Inferior parietal cortex (tissue), 1 donor: ENCODE data around the gene ALG13.
"Not testable (repeated sequence)": the region's sequence is repeated elsewhere in the genome, so short reads cannot be mapped to it uniquely, and the experiment has no call there.

Experiments
- DNase-seq: peaks from one replicate; pipeline ENCODE4 v3.0.0-alpha.2; 2016; ENCODE audit errors: extremely low spot score

ALG13 gene

GRCh38 chrX:111759686-111760085 is 78.7 kb downstream of the ALG13 start:
- DNase-seq: no peak

- DNase-seq: no peak
Observed at GRCh38 chrX:111761578-111762135, 80.7 kb downstream of the ALG13 start.

- no peak for DNase-seq
Observed at GRCh38 chrX:111778591-111778990, 97.6 kb downstream of the ALG13 start.

DNA sequence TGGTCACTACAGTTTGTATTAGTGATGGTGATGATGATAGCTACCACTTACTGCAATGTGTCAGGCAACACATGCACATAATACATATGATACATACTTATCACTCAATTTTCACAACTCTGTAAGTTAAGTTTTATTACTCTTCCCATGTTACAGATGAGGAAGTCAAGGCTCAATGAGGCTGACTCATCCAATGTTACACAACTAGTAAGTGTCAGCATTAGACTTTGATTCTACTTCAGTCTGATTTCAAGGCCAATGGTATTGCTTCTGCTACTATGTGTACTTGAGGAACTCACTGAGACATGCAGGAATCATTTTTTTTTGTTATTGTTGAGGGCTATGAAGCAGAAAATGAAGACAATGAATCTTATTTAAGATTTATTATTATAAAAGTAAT is 98.6 kb downstream of the ALG13 start:
- DNase-seq: no peak

DNA sequence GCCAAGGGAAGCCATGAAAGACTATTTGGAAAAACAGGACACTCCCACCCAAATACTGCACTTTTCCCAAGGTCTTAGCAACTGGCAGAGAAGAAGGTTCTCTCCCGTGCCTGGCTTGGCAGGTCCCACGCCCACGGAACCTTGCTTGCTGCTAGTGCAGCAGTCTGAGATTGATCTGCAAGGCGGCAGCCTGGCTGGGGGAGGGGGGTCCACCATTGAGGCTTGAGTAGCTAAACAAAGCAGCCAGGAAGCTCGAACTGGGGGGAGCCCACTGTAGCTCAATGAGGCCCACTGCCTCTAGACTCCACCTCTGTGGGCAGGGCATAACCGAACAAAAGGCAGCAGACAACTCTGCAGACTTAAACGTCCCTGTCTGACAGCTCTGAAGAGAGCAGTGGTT is 103.7 kb downstream of the ALG13 start:
- no peak for DNase-seq

DNA sequence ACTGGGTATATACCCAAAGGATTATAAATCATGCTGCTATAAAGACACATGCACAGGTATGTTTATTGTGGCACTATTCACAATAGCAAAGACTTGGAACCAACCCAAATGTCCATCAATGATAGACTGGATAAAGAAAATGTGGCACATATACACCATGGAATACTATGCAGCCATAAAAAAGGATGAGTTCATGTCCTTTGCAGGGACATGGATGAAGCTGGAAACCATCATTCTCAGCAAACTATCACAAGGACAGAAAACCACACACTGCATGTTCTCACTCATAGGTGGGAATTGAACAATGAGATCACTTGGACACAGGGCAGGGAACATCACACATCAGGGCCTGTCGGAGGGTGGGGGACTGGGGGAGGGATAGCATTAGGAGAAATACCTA is 109.1 kb downstream of the ALG13 start:
- DNase-seq: not testable (repeated sequence)
